Epithelial cell of proximal tubule (primary cell): ENCODE measurements around the gene NEUROG1. TPM values are rescaled to one million over a fixed set of nuclear protein-coding genes. Genes with fewer than 3 reads are reported as not detected.
A peak's percentile ranks its signal among the peaks of the same experiment; 100 is the strongest.

Experiments
- DNase-seq: peaks from one replicate; pipeline ENCODE4 v3.0.0-alpha.2; 2011; ENCODE audit warnings: low read depth
- H3K4me3 ChIP-seq: 2 replicates; pipeline ENCODE4 v1.5.1; 2011; ENCODE audit warnings: low read depth, mild to moderate bottlenecking, low read length
- total RNA-seq: library from RNA; depleted of rRNA; stranded (reverse); fragments of >200 nt; gene quantifications from 2 replicates; pipeline ENCODE4 v1.2.3, GENCODE V29; 2015
- TF ChIP-seq, protein P1 (sequence below): conservative IDR thresholded peaks from 2 replicates; pipeline ENCODE4 v1.5.1; 2012; ENCODE audit warnings: low read depth, mild to moderate bottlenecking, low read length

NEUROG1 gene
- total RNA-seq, 1 donor from 2014 or later, result not detected

GRCh38 chr5:135553688-135554462 lies 18.1 kb upstream of the NEUROG1 start:
- TF ChIP-seq, protein P1, sequence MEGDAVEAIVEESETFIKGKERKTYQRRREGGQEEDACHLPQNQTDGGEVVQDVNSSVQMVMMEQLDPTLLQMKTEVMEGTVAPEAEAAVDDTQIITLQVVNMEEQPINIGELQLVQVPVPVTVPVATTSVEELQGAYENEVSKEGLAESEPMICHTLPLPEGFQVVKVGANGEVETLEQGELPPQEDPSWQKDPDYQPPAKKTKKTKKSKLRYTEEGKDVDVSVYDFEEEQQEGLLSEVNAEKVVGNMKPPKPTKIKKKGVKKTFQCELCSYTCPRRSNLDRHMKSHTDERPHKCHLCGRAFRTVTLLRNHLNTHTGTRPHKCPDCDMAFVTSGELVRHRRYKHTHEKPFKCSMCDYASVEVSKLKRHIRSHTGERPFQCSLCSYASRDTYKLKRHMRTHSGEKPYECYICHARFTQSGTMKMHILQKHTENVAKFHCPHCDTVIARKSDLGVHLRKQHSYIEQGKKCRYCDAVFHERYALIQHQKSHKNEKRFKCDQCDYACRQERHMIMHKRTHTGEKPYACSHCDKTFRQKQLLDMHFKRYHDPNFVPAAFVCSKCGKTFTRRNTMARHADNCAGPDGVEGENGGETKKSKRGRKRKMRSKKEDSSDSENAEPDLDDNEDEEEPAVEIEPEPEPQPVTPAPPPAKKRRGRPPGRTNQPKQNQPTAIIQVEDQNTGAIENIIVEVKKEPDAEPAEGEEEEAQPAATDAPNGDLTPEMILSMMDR, result peak; percentile 82
- DNase-seq, result no peak
- peak overlapping the region; percentile 49 for H3K4me3 ChIP-seq

DNA sequence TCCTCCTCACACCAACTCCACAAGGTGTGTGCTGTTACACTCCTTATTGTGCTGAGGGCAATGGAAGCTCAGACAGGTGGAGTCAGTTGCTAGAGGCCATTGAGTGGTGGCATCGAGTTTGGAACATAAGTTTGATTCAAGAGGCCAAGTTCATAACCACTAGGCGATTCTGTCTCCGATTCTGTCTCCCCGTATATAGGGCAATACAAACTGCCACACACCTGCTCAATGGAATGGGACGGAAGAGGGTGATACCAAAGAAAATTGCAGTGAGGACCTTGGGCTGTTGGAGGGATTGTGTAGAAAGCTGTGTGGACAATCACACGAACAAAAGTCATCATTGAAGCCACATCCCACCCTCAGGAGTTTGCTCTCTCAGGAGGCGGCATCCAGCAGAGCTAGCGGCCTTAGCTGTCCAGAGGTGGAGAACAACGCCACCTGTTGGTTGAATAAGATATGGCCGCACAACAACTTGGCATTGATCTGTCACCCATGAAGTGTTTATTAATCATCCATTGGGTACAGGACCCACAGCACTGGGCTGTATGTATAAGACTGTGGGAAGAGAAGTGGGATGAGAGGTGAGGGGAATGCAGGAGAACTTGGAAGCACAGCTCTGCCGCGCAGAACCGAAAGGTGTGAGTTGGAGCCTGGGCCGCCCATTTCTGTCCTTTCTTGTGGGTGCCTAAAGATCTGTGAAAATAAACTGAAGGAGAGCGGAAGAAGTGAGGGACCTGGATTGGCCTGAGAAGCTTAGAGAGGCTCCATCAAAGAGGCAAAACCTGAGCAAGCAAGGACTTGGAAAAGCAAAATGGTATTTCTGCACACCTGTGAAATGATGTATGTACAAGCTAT lies 16.1 kb upstream of the NEUROG1 start:
- no peak overlapping the region for H3K4me3 ChIP-seq
- DNase-seq, result no peak
- TF ChIP-seq, protein P1, result peak; percentile 87

- no peak for DNase-seq
- no peak overlapping the region for H3K4me3 ChIP-seq
- TF ChIP-seq, protein P1, result no peak
These were observed 13.6 kb upstream of the NEUROG1 start for GRCh38 chr5:135549413-135549812.

GRCh38 chr5:135547590-135548254 lies 12.0 kb upstream of the NEUROG1 start:
- DNase-seq, result no peak
- H3K4me3 ChIP-seq, result no peak overlapping the region
- TF ChIP-seq, protein P1, result no peak

- DNase-seq, result no peak
- TF ChIP-seq, protein P1, result peak; percentile 2
- H3K4me3 ChIP-seq, result no peak overlapping the region
These were observed 11.1 kb upstream of the NEUROG1 start for GRCh38 chr5:135546912-135547311.

DNA sequence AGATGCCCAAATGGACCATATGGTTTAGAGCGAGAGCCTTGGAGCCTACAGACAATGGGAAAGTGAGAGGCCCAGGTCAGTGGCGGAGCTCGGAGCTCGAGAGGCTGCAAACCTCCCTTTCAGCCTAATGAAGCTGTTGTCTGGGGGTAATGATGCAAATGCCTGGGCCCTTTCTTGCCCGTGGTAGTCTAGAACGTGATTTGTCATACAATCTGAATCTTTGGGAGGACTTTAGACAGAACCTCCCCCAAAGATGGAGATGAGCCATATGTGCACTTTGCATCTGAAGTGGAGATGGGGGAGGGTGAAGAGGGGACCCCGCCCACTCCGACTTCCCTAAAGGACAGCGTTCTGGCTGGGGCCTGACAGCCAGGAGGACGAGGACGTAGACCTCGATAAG lies 10.3 kb upstream of the NEUROG1 start:
- no peak for DNase-seq
- H3K4me3 ChIP-seq, result no peak overlapping the region
- TF ChIP-seq, protein P1, result no peak
